GM21786 (cell line): ENCODE measurements around the gene ZHX3.
"Not testable (repeated sequence)": the region's sequence is repeated elsewhere in the genome, so short reads cannot be mapped to it uniquely, and the experiment has no call there.

Experiments
- ATAC-seq: cut with Tn5 transposase; IDR thresholded peaks from one replicate; pipeline ENCODE4 v1.9.1; 2021; ENCODE audit not compliant: unreplicated experiment

The ZHX3 gene

GRCh38 chr20:41261790-41262717 is 55.5 kb downstream of the ZHX3 start:
- ATAC-seq: no peak

- no peak for ATAC-seq
Measured at GRCh38 chr20:41261260-41261659, 56.3 kb downstream of the ZHX3 start.

- ATAC-seq: no peak
Measured at GRCh38 chr20:41260734-41261220, 56.8 kb downstream of the ZHX3 start.

- no peak for ATAC-seq
Measured at GRCh38 chr20:41259309-41259708, 58.2 kb downstream of the ZHX3 start.

- no peak for ATAC-seq
Measured at GRCh38 chr20:41258474-41258873, 59.1 kb downstream of the ZHX3 start.

- ATAC-seq: no peak
Measured at GRCh38 chr20:41256516-41256915, 61.0 kb downstream of the ZHX3 start.

GRCh38 chr20:41255655-41256054 is 61.9 kb downstream of the ZHX3 start:
- no peak for ATAC-seq

GRCh38 chr20:41249411-41250281 is 67.9 kb downstream of the ZHX3 start:
- ATAC-seq: no peak

GRCh38 chr20:41248368-41249024 is 69.0 kb downstream of the ZHX3 start:
- ATAC-seq: no peak

- no peak for ATAC-seq
Measured at GRCh38 chr20:41247523-41248367, 69.8 kb downstream of the ZHX3 start.

- no peak for ATAC-seq
Measured at GRCh38 chr20:41245086-41245707, 72.3 kb downstream of the ZHX3 start.

- ATAC-seq: no peak
Measured at GRCh38 chr20:41242807-41243206, 74.7 kb downstream of the ZHX3 start.

GRCh38 chr20:41242352-41242751 is 75.2 kb downstream of the ZHX3 start:
- ATAC-seq: no peak

GRCh38 chr20:41237233-41237632 is 80.3 kb downstream of the ZHX3 start:
- ATAC-seq: not testable (repeated sequence)

- not testable (repeated sequence) for ATAC-seq
Measured at GRCh38 chr20:41236818-41237217, 80.7 kb downstream of the ZHX3 start.

GRCh38 chr20:41234546-41234945 is 83.0 kb downstream of the ZHX3 start:
- ATAC-seq: no peak

GRCh38 chr20:41234041-41234440 is 83.5 kb downstream of the ZHX3 start:
- ATAC-seq: no peak

GRCh38 chr20:41232973-41233926 is 84.3 kb downstream of the ZHX3 start:
- ATAC-seq: no peak

GRCh38 chr20:41231136-41231535 is 86.4 kb downstream of the ZHX3 start:
- no peak for ATAC-seq
